ENCODE results near the gene OR2F1. TPM values are rescaled to one million over a fixed set of nuclear protein-coding genes. Genes with fewer than 3 reads are reported as not detected.

The OR2F1 gene
- total RNA-seq (2014; rRNA removed; shearing (Covaris generic)) = not detected in 2 replicates
- polyA plus RNA-seq (2014; cell fraction: nucleus; rRNA removed) = not detected in 2 replicates

- no peak for DNase-seq (ENCODE audit: extremely low read depth, low read depth)
Observed at GRCh38 chr7:143954544-143954943, at the start of gene OR2F1. TSS of gene OR2F1 (plus strand) at chr7:143954844. CDS start at chr7:143959971, 5,127 bp downstream.

GRCh38 chr7:143905509-143905908 is 49.1 kb upstream of the OR2F1 start:
- DNase-seq (ENCODE audit: extremely low read depth, low read depth) = no peak

GRCh38 chr7:143906151-143906550 is 48.5 kb upstream of the OR2F1 start:
- no peak for DNase-seq (ENCODE audit: extremely low read depth, low read depth)

- DNase-seq (ENCODE audit: extremely low read depth, low read depth) = no peak
Observed at GRCh38 chr7:143906895-143907294, 47.7 kb upstream of the OR2F1 start.

- DNase-seq (ENCODE audit: extremely low read depth, low read depth) = no peak
Observed at GRCh38 chr7:143908120-143908519, 46.5 kb upstream of the OR2F1 start.

- no peak for DNase-seq (ENCODE audit: extremely low read depth, low read depth)
Observed at GRCh38 chr7:143909863-143910262, 44.8 kb upstream of the OR2F1 start.

- DNase-seq (ENCODE audit: extremely low read depth, low read depth) = no peak
Observed at GRCh38 chr7:143910473-143911248, 44.0 kb upstream of the OR2F1 start.

- no peak for DNase-seq (ENCODE audit: extremely low read depth, low read depth)
Observed at GRCh38 chr7:143913945-143914615, 40.6 kb upstream of the OR2F1 start.

GRCh38 chr7:143914938-143915652 is 39.5 kb upstream of the OR2F1 start:
- no peak for DNase-seq (ENCODE audit: extremely low read depth, low read depth)

GRCh38 chr7:143924851-143925250 is 29.8 kb upstream of the OR2F1 start:
- DNase-seq (ENCODE audit: extremely low read depth, low read depth) = no peak

- DNase-seq (ENCODE audit: extremely low read depth, low read depth) = no peak
Observed at GRCh38 chr7:143929224-143929920, 25.3 kb upstream of the OR2F1 start.

GRCh38 chr7:143931739-143932138 is 22.9 kb upstream of the OR2F1 start:
- no peak for DNase-seq (ENCODE audit: extremely low read depth, low read depth)

GRCh38 chr7:143934526-143935325 is 19.9 kb upstream of the OR2F1 start, which contains the start of gene OR2F2:
TSS of gene OR2F2 (plus strand) at chr7:143935233. CDS start at chr7:143935233, 0 bp downstream.
- no peak for DNase-seq (ENCODE audit: extremely low read depth, low read depth)

GRCh38 chr7:143936087-143937009 is 18.3 kb upstream of the OR2F1 start:
- DNase-seq (ENCODE audit: extremely low read depth, low read depth) = no peak

GRCh38 chr7:143938379-143939243 is 16.0 kb upstream of the OR2F1 start:
- DNase-seq (ENCODE audit: extremely low read depth, low read depth) = no peak

- no peak for DNase-seq (ENCODE audit: extremely low read depth, low read depth)
Observed at GRCh38 chr7:143945423-143945822, 9.2 kb upstream of the OR2F1 start.

- no peak for DNase-seq (ENCODE audit: extremely low read depth, low read depth)
Observed at GRCh38 chr7:143947111-143947510, 7.5 kb upstream of the OR2F1 start.

- DNase-seq (ENCODE audit: extremely low read depth, low read depth) = no peak
Observed at GRCh38 chr7:143948733-143949132, 5.9 kb upstream of the OR2F1 start.
